Mesenteric fat pad (tissue), 1 donor: ENCODE data around the gene GNS. TPM values are rescaled to one million over a fixed set of nuclear protein-coding genes. Genes with fewer than 3 reads are reported as not detected.
"Not testable (repeated sequence)": the region's sequence is repeated elsewhere in the genome, so short reads cannot be mapped to it uniquely, and the experiment has no call there.

Source experiments
- DNase-seq: peaks from one replicate; pipeline ENCODE4 v3.0.0-alpha.2; 2020; ENCODE audit warnings: low spot score
- total RNA-seq: library from RNA; stranded (reverse); fragmentation: NEBNext Ultra II Directional; extraction: Animal tissue kit (Norgen Biotek cat#: 25700); gene quantifications from one replicate; pipeline ENCODE4 v1.2.1, GENCODE V29; 2021
- donor health status: DM: yes; HTN: yes; CAD: no.

GNS gene
- total RNA-seq, 1 donor from 2014 or later = 278 TPM

GRCh38 chr12:64699504-64700115 lies 59.6 kb downstream of the GNS start:
- DNase-seq = no peak

GRCh38 chr12:64696080-64696741 lies 63.0 kb downstream of the GNS start:
- no peak for DNase-seq

- no peak for DNase-seq
Measured at GRCh38 chr12:64695550-64695949, 63.7 kb downstream of the GNS start.

GRCh38 chr12:64694130-64695040 lies 64.8 kb downstream of the GNS start:
- DNase-seq = no peak

- DNase-seq = no peak
Measured at GRCh38 chr12:64691795-64692583, 67.2 kb downstream of the GNS start.

GRCh38 chr12:64691227-64691794 lies 67.9 kb downstream of the GNS start:
- DNase-seq = no peak

- not testable (repeated sequence) for DNase-seq
Measured at GRCh38 chr12:64690236-64690635, 69.0 kb downstream of the GNS start.

GRCh38 chr12:64688715-64689114 lies 70.5 kb downstream of the GNS start:
- no peak for DNase-seq

GRCh38 chr12:64688219-64688618 lies 71.0 kb downstream of the GNS start:
- no peak for DNase-seq

- DNase-seq = no peak
Measured at GRCh38 chr12:64687816-64688215, 71.4 kb downstream of the GNS start.

- DNase-seq = no peak
Measured at GRCh38 chr12:64685605-64686004, 73.6 kb downstream of the GNS start.

GRCh38 chr12:64685050-64685449 lies 74.2 kb downstream of the GNS start:
- no peak for DNase-seq

- DNase-seq = peak; percentile 26
Measured at GRCh38 chr12:64683816-64684543, 75.2 kb downstream of the GNS start.

- DNase-seq = no peak
Measured at GRCh38 chr12:64682572-64683277, 76.5 kb downstream of the GNS start.

- DNase-seq = no peak
Measured at GRCh38 chr12:64681200-64682052, 77.8 kb downstream of the GNS start.

GRCh38 chr12:64680235-64680634 lies 79.0 kb downstream of the GNS start:
- DNase-seq = no peak

GRCh38 chr12:64679487-64680001 lies 79.7 kb downstream of the GNS start:
- no peak for DNase-seq

GRCh38 chr12:64678835-64679234 lies 80.4 kb downstream of the GNS start:
- DNase-seq = no peak
